Naive thymus-derived CD8-positive, alpha-beta T cell (primary cell): ENCODE results near the gene GOLGA6L7. TPM values are rescaled to one million over a fixed set of nuclear protein-coding genes. Genes with fewer than 3 reads are reported as not detected.
"Not testable (repeated sequence)": the region's sequence is repeated elsewhere in the genome, so short reads cannot be mapped to it uniquely, and the experiment has no call there.

Source experiments
- ATAC-seq, 2 donors: fragments of 150-1000 bp; cut with Tn5 transposase in 1 of 2; sonication (Bioruptor Pico), chemical (Tn5 transposase) in 1 of 2; 1 replicate in 1 of 2; 2 replicates in 1 of 2; pipeline ENCODE4 v1.10.0; 2021; ENCODE audit warnings: mild to moderate bottlenecking in 2 of 2, moderate library complexity in 2 of 2
- POLR2A ChIA-PET: fragments of 350-600 bp; sonication (Branson Sonifier 250); formaldehyde crosslinking; loops from one replicate; lab custom pipeline; 2021; ENCODE audit warnings: antibody characterized with exemption; lab: Charles Lee
- DNase-seq, 10 donors: peaks; one replicate each; pipeline versions ENCODE4 v3.0.0 to v3.0.0-alpha.2; 2020 to 2022
- H3K27ac Mint-ChIP-seq, 10 donors: one replicate each; pipeline ENCODE4 v1.8.0; 2020 to 2022; ENCODE audit warnings: mild to moderate bottlenecking in 10 of 10, mixed read lengths in 10 of 10, moderate library complexity in 4 of 10, inconsistent platforms in 1 of 10
- H3K27me3 Mint-ChIP-seq, 5 donors: one replicate each; pipeline ENCODE4 v1.8.0; 2021 to 2022; ENCODE audit warnings: mixed read lengths in 5 of 5
- H3K36me3 Mint-ChIP-seq, 3 donors: one replicate each; pipeline ENCODE4 v1.8.0; 2020 to 2022; ENCODE audit warnings: mixed read lengths in 3 of 3, mild to moderate bottlenecking in 2 of 3, inconsistent platforms in 1 of 3
- H3K4me1 Mint-ChIP-seq, 4 donors: one replicate each; pipeline ENCODE4 v1.8.0; 2021 to 2022; ENCODE audit warnings: mixed read lengths in 4 of 4
- H3K4me3 Mint-ChIP-seq, 10 donors: one replicate each; pipeline ENCODE4 v1.8.0; 2020 to 2022; ENCODE audit warnings: mild to moderate bottlenecking in 10 of 10, mixed read lengths in 10 of 10, moderate library complexity in 6 of 10, inconsistent platforms in 1 of 10
- H3K9me3 Mint-ChIP-seq, 9 donors: one replicate each; pipeline ENCODE4 v1.8.0; 2020 to 2022; ENCODE audit warnings: mixed read lengths in 9 of 9, mild to moderate bottlenecking in 3 of 9, inconsistent platforms in 1 of 9, moderate library complexity in 1 of 9
- polyA plus RNA-seq, 3 donors: library from polyadenylated mRNA; unstranded; fragments of 300-500 nt; fragmentation: Illumina TruSeq; gene quantifications; one replicate each; pipeline ENCODE4 v1.2.3, GENCODE V29; 2021
- total RNA-seq, 8 experiments: library from RNA in 2 of 8; stranded (reverse) in 2 of 8; gene quantifications; one replicate each; pipeline ENCODE4 v1.2.3 and lab custom pipeline; 2021 to 2026

Gene GOLGA6L7, protein sequence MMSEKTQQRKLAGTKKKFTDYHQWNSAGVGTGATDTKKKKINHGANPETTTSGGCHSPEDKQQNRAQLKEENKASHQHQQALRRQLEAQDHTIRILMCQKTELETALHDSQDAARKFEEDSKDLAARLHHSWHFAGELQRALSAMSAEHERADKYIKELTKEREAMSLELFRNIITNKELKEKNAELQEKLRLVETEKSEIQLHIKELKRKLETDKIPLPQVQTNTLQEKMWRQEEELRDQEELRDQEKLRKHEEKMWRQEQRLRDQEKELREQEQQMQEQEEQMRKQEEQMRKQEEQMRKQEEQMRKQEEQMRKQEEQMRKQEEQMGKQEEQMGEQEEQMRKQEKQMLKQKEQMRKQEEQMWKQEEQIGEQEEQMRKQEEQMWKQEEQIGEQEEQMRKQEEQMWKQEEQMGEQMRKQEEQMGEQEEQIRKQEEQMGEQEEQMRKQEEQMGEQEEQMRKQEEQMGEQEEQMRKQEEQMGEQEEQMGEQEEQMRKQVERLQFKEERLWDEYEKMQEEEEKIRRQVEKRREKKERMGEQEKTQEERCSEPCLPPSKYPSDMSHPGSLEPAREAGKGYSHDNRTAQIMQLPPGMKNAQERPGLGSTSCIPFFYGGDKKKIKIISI
- total RNA-seq, result not detected
- not detected for polyA plus RNA-seq
- 0 to 0.49 (median 0) reads per million in 6 experiments for total RNA-seq (lab: John Stamatoyannopoulos, UW)

DNA sequence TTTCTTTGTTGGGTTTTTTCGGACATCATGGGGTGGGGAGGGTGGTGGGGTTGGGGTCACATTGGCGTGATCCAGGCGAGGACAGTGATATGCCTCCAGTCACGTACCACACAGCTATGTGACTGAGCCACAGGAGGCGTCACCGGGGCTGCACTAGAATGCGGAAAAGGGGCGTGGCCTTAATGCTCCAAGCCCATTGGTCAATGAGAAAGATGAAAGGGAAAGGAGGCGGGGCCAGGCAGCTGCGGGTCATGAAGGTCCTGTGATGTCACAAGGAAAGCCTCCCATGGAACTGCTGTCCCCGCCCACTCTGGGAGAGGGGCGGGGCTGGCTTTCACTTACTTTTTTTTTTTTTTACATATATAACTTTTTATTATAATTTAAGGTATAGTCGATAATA is at the start of gene GOLGA6L7:
Gene GOLGA6L7 (minus strand): TSS at position 124 of the 400 bp plus-strand sequence. CDS start 95 bp downstream, at position 29.
- H3K36me3 Mint-ChIP-seq, H3K4me3 Mint-ChIP-seq, POLR2A ChIA-PET, ATAC-seq, H3K27me3 Mint-ChIP-seq, DNase-seq, H3K27ac Mint-ChIP-seq, H3K9me3 Mint-ChIP-seq: not testable (repeated sequence)
- peaks cover 3 to 15% (median 11%) of the 10 kb centered on the region in 4 donors for H3K4me1 Mint-ChIP-seq

DNA sequence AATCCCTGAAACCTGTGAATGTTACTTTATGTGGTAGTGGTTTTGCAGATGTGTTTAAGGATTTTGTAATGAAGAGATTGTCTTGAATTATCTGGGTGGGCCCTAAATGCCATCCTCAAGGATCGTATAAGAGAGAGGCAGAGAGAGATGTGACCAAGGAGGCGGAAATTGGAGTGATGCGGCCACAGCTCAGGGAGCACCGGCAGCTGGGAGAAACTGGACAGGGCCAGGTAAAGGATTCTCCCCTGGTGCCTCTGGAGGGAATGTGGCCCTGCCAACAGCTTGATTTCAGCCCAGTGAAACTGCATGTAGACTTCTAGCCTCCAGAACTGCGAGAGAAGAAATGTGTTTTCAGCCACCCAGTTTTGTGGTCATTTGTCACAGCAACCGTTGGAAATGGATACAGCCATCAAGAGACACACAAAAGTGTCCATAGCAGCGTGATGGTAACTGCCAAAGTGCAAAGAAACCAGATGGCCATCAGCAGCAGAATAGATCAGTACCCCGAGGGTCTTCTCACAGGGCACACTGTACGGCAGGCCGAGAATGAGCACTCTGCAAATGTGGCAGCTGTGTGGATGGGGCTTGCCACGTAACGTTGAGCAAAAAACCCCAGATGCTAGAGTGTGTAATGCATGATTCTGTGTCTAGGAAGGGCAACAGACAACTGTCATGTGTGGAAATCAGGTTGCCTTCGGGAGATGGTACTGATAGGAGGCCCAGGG is 49.6 kb upstream of the GOLGA6L7 start:
- POLR2A ChIA-PET, result interaction anchor here (0.7 to 1.6 kb wide), 6 partner anchors 8 to 86 kb away, joined by 3 to 6 read pairs (median 4); partner anchors contain the start of gene APBA2
- peak overlapping the region in 9 of 10 donors; percentile 1 to 90 (median 75) for H3K27ac Mint-ChIP-seq
- H3K4me1 Mint-ChIP-seq, result peaks cover 48 to 97% (median 80%) of the 10 kb centered on the region in 4 donors
- H3K4me3 Mint-ChIP-seq, result peak overlapping the region in 7 of 10 donors; percentile 9 to 69 (median 54)
- H3K9me3 Mint-ChIP-seq, result no peaks in the 10 kb centered on the region
- ATAC-seq (peak in 1 of 2 donors; percentile 12), DNase-seq (no peak)
- H3K36me3 Mint-ChIP-seq, result peaks cover 0 to 5% (median 3%) of the 10 kb centered on the region in 3 donors
- H3K27me3 Mint-ChIP-seq, result no peaks in the 10 kb centered on the region

DNA sequence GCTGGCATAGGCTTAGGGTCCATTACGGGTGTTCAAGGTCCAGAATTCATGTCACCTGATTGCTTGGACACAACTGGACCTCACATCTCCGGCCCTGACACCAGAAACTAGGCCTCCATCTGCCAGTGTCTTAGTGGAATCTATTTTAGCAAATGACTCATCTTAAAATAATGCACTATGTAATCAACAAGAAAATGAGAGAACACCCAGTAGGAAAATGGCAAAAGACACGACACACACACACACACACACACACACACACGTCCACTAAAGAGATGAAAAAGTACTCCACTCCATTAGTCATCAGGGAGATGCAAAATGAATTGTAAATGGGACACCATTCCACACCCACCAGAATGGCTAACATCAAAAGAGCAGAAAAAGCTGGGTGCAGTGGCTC is 48.5 kb upstream of the GOLGA6L7 start:
- Mint-ChIP-seq H3K9me3 (no peaks in the 10 kb centered on the region), H3K27me3 (no peaks in the 10 kb centered on the region), H3K4me1 (peaks cover 46 to 97% (median 79%) of the 10 kb centered on the region in 4 donors), H3K27ac (peak overlapping the region in 9 of 10 donors; percentile 32 to 83 (median 69)), H3K4me3 (peak overlapping the region in 6 of 10 donors; percentile 8 to 61 (median 34)), H3K36me3 (peaks cover 0 to 5% (median 3%) of the 10 kb centered on the region in 3 donors)
- POLR2A ChIA-PET, result interaction anchor here (0.9 kb wide), 1 partner anchor 20 kb away, joined by 3 read pairs; no protein-coding TSS in a partner anchor
- DNase-seq, result no peak
- ATAC-seq, result no peak

DNA sequence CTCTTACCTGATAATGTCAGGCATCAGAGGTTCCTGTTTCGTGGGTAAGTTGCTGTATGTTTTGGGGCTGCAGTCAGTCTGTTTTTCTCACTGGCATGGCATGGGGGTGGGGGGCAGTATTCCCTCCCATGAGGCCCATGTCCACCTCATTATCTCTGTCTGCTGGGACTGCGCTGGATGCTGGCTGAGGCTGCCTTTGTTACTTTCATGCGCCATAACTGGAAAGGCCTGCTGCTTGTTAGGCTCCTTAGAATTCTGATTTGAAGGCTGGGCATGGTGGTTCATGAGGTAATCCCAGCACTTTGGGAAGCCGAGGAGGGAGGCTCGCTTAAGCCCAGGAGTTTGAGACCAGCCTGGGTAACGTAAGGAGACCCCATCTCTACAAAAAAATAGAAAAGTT is 47.1 kb upstream of the GOLGA6L7 start:
- H3K27ac Mint-ChIP-seq, result peak overlapping the region; percentile 40 to 75 (median 60)
- peaks cover 0 to 5% (median 3%) of the 10 kb centered on the region in 3 donors for H3K36me3 Mint-ChIP-seq
- peak overlapping the region in 4 of 10 donors; percentile 7 to 45 (median 26) for H3K4me3 Mint-ChIP-seq
- peaks cover 52 to 97% (median 81%) of the 10 kb centered on the region in 4 donors for H3K4me1 Mint-ChIP-seq
- POLR2A ChIA-PET, result interaction anchor here (1.0 to 1.9 kb wide), 2 partner anchors 10 kb away, joined by 3 to 10 read pairs; partner anchors contain the start of gene APBA2
- no peak for DNase-seq
- H3K27me3 Mint-ChIP-seq, result no peaks in the 10 kb centered on the region
- H3K9me3 Mint-ChIP-seq, result no peaks in the 10 kb centered on the region
- ATAC-seq, result no peak

DNA sequence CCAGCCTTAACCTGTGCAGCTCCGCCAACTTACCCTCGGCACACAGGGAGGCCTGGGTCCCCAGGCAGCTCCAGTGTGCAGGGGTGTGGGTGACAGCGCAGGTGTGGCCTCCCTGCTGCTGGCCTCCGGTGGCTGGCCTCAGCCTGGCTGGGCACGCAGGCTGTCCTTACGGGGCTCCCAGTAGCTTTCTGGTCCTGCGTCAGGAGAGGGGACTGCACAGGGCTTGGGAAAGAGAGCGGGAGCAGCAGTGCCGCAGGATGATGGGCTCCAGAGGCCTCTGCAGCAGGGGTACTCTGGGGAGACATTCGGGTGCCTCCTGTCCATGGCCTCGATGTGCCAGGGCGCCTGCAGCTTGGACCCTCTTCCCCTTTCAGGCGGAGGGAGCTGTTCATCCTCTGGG is 46.7 kb upstream of the GOLGA6L7 start:
- peaks cover 0 to 5% (median 3%) of the 10 kb centered on the region in 3 donors for H3K36me3 Mint-ChIP-seq
- no peak for ATAC-seq

DNA sequence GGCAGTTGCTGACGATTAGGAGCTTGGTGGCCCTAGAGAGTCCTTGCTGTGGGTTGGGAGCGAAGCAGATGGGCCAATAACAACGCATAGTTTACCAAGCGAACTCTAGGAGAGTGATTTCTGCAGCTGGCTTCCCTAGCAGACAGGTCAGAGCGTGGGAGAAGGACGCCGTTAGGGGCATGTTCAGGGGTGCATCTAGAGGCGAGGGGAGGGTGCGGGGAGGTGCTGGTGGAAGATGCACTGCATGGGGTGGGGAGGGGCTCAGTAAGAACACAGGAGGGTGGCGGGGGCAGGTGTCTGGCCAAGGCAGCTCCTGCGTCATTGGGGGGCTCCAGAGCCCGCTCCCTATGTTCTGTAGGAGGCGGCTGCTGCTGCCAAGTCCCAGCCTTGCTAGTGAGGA is 46.2 kb upstream of the GOLGA6L7 start:
- Mint-ChIP-seq H3K9me3 (no peaks in the 10 kb centered on the region), H3K27me3 (no peaks in the 10 kb centered on the region), H3K4me3 (peak overlapping the region in 5 of 10 donors; percentile 23 to 75 (median 55)), H3K36me3 (peaks cover 0 to 5% (median 3%) of the 10 kb centered on the region in 3 donors), H3K27ac (peak overlapping the region in 8 of 10 donors; percentile 65 to 99 (median 86)), H3K4me1 (peaks cover 58 to 97% (median 81%) of the 10 kb centered on the region in 4 donors)
- POLR2A ChIA-PET, result interaction anchor here (0.6 to 1.9 kb wide), 3 partner anchors 9 to 39 kb away, joined by 3 to 10 read pairs (median 3); partner anchors contain the start of gene APBA2
- ATAC-seq (no peak), DNase-seq (no peak)

More for the DNA sequence above, 46.7 kb upstream of the GOLGA6L7 start:
- H3K27me3 Mint-ChIP-seq, result no peaks in the 10 kb centered on the region
- POLR2A ChIA-PET, result interaction anchor here (0.6 to 1.9 kb wide), 3 partner anchors 9 to 39 kb away, joined by 3 to 10 read pairs (median 3); partner anchors contain the start of gene APBA2
- DNase-seq, result no peak
- H3K27ac Mint-ChIP-seq, result peak overlapping the region in 4 of 10 donors; percentile 19 to 47 (median 42)
- no peaks in the 10 kb centered on the region for H3K9me3 Mint-ChIP-seq
- H3K4me1 Mint-ChIP-seq, result peaks cover 54 to 97% (median 81%) of the 10 kb centered on the region in 4 donors
- H3K4me3 Mint-ChIP-seq, result peak overlapping the region in 1 of 10 donors; percentile 55

DNA sequence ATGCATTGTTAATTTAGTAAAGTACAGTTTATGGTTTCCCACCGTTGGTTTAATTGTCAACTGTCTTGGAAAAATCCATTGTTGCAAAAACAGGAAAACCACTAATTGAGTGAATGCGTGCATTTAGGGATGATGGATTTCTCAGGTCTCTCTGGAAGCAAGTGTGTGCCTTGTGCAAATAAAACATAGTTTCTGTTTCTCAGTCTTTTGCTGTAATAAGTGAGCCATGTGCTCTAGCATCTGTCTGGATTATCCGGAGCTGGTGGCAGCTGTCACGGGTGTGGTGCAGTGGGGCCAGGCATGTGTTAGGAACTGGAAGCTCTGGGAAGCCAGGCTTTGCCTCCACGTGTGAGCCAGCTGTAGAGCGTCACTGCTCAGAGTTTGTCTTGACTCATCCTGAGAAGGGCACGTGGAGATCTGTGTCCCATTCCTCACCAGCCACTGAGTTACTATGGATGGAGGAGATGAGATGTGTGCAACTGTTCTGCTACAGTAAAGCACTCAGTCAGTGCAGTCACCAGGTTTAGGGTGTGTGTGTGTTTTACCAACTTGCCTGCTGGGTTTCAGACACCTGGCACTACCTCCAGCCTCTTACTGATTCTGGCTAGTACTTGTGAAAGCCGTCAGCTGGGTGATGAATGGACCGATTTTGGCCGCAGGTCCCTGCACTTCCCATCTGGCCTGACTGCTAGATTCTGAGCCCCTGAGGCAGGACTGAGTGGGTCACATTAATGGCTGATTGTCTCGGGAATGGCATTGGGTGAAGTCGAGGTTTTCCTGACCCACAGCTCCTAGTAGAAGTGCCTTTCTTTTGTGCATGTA is 44.6 kb upstream of the GOLGA6L7 start:
- peak overlapping the region in 9 of 10 donors; percentile 5 to 69 (median 60) for H3K4me3 Mint-ChIP-seq
- peaks cover 58 to 97% (median 81%) of the 10 kb centered on the region in 4 donors for H3K4me1 Mint-ChIP-seq

DNA sequence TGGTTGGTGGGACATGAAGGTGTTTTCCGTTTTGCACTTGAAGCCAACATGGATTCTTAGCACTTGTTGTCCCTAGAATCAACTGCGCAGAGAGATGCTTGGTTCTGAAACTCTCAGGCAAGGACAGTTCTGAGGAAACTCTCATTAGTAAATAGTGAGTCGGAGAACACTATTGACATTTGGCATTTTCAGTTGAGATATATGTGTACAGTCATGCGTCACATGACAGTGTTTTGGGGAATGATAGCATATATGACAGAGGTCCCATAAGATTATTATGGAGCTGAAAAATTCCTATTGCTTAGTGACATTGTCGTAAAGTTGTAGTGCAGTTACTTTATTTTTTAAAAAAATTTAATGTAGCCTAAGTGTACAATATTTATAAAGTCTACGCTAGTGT is 43.1 kb upstream of the GOLGA6L7 start:
- H3K4me3 Mint-ChIP-seq, result peak overlapping the region in 9 of 10 donors; percentile 66 to 96 (median 92)
- no peak for DNase-seq
- peaks cover 58 to 93% (median 79%) of the 10 kb centered on the region in 4 donors for H3K4me1 Mint-ChIP-seq
- POLR2A ChIA-PET, result interaction anchor here (0.7 to 2.6 kb wide), 10 partner anchors 11 to 84 kb away, joined by 3 to 12 read pairs (median 4); no protein-coding TSS in a partner anchor
- H3K27me3 Mint-ChIP-seq, result no peaks in the 10 kb centered on the region
- H3K9me3 Mint-ChIP-seq, result no peaks in the 10 kb centered on the region
- peaks cover 0 to 2% (median 0%) of the 10 kb centered on the region in 3 donors for H3K36me3 Mint-ChIP-seq
- peak overlapping the region; percentile 96 to 100 (median 99) for H3K27ac Mint-ChIP-seq
- no peak for ATAC-seq

More for the DNA sequence above, 44.6 kb upstream of the GOLGA6L7 start:
- H3K36me3 Mint-ChIP-seq, result peaks cover 0 to 7% (median 3%) of the 10 kb centered on the region in 3 donors
- DNase-seq, result no peak
- peak overlapping the region; percentile 37 to 99 (median 80) for H3K27ac Mint-ChIP-seq
- no peaks in the 10 kb centered on the region for H3K27me3 Mint-ChIP-seq
- POLR2A ChIA-PET, result no interaction called here
- no peak for ATAC-seq
- no peaks in the 10 kb centered on the region for H3K9me3 Mint-ChIP-seq

DNA sequence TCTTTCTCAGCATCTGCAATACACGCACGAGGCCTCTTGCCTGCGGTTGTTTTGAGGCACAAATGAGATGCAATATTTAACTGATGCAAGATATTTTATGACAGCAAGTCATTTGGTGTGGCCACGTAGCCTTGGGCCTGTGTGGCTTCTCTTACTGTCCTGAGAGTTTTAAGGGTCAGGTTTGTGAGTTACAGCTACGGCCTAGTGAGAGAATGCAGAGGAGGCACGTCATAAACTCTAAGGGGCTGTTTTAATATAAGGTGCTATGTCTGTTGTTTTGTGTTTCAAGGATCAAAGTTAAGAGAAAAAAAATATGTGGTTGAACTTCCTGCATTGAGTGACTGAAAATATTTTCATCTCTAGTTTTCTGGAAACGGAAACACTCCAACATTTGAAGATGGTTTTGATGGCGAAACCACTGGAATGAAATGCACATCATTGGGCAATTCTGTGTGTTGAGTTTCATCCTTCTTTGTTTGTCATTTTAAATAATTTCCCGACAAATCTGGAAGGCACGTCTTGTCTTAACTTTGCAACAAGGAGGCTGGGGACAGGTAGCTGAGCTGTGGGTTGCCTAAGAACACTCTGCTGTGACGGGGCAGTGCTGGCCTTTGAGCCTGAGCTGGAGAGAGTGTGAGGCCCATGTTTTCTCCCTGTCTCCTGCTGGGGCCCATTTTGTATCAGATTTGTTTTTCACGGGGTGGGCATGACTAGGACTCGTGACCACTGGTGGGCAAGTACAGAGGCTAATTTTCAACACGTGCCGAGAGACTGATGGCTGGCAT is 42.5 kb upstream of the GOLGA6L7 start:
- Mint-ChIP-seq H3K36me3 (peaks cover 0 to 2% (median 0%) of the 10 kb centered on the region in 3 donors), H3K27me3 (no peaks in the 10 kb centered on the region), H3K4me3 (peak overlapping the region; percentile 66 to 96 (median 92)), H3K27ac (peak overlapping the region; percentile 96 to 100 (median 99)), H3K9me3 (no peaks in the 10 kb centered on the region), H3K4me1 (peaks cover 58 to 88% (median 77%) of the 10 kb centered on the region in 4 donors)
- DNase-seq (peak in 7 of 10 donors; percentile 13 to 85 (median 41)), ATAC-seq (peak; percentile 65 to 76)
- POLR2A ChIA-PET, result interaction anchor here (0.6 to 7.2 kb wide), 13 partner anchors 8 to 84 kb away, joined by 3 to 62 read pairs (median 4); no protein-coding TSS in a partner anchor

DNA sequence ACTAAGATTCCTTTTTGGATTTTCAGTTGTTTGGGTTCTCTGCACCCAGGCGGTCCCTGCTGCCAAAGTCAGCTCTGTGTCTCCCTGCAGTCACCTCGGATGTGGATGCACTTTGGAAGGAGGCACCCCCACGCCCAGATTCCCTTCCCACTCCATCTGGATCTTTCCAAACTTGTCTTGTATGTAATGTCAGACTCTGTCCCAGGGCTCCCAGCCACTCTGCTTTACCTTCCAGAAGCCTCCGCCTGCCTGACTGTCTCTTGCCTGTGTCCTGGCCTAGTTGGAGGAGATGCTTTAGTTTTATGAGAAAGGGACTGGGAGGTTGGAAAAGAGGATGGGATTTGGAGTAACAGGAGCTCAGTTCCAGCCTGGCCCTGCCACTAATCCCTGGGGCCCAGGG is 41.8 kb upstream of the GOLGA6L7 start:
- Mint-ChIP-seq H3K4me3 (peak overlapping the region; percentile 66 to 96 (median 92)), H3K4me1 (peaks cover 55 to 82% (median 73%) of the 10 kb centered on the region in 4 donors), H3K27ac (peak overlapping the region; percentile 96 to 100 (median 99))
- DNase-seq, H3K36me3 Mint-ChIP-seq, H3K27me3 Mint-ChIP-seq, H3K9me3 Mint-ChIP-seq, ATAC-seq: not testable (repeated sequence)
- POLR2A ChIA-PET, result interaction anchor here (0.6 to 7.2 kb wide), 9 partner anchors 9 to 76 kb away, joined by 3 to 62 read pairs (median 4); no protein-coding TSS in a partner anchor
